Measurements from ENCODE around the gene GCNA. TPM values are rescaled to one million over a fixed set of nuclear protein-coding genes. Genes with fewer than 3 reads are reported as not detected.
"Not testable (repeated sequence)": the region's sequence is repeated elsewhere in the genome, so short reads cannot be mapped to it uniquely, and the experiment has no call there.

Gene GCNA
- total RNA-seq, 1 donor from 2014 or later, result 9.1 TPM

- no peaks in the 10 kb centered on the region for H3K9me3 ChIP-seq
- no peak overlapping the region for H3K27ac ChIP-seq
- H3K36me3 ChIP-seq, result no peaks in the 10 kb centered on the region
- H3K27me3 ChIP-seq, result no peaks in the 10 kb centered on the region
- TF ChIP-seq POLR2A (IDR thresholded peaks at IDR 0.05) (no peak), POLR2AphosphoS5 (IDR thresholded peaks at IDR 0.05; ENCODE audit: insufficient read depth in 1 of 2, low read depth in 1 of 2) (no peak), CTCF (IDR thresholded peaks at IDR 0.05) (no peak)
- no peak overlapping the region for H3K4me3 ChIP-seq
- DNase-seq (ENCODE audit: extremely low spot score in 2 of 2), result peak in 1 of 2 donors; percentile 67
- H3K4me1 ChIP-seq, result no peaks in the 10 kb centered on the region
- intact Hi-C loops (cut with DNase I), result no loop called here
Measured at GRCh38 chrX:71661919-71662318, 83.7 kb downstream of the GCNA start.

GRCh38 chrX:71662654-71663053, 84.4 kb downstream of the GCNA start:
- H3K9me3 ChIP-seq; intact Hi-C loops (cut with DNase I); H3K27me3 ChIP-seq; H3K27ac ChIP-seq; H3K4me1 ChIP-seq; H3K36me3 ChIP-seq; H3K4me3 ChIP-seq: not testable (repeated sequence)
- DNase-seq (ENCODE audit: extremely low spot score in 2 of 2), result peak in 1 of 2 donors; percentile 22

Other genes starting within 250 kb of the GCNA start
- gene TAF1, start 212.1 kb upstream of the GCNA start, total RNA-seq, result 49.8 TPM
- gene OGT, start 45.3 kb upstream of the GCNA start, total RNA-seq, result 173 TPM
- not detected for gene CXCR3, start 40.1 kb downstream of the GCNA start, total RNA-seq
- gene CXorf49, start 139.8 kb downstream of the GCNA start, total RNA-seq, result not detected
- gene CXorf49B, start 184.9 kb downstream of the GCNA start, total RNA-seq, result not detected